Astrocyte (in vitro differentiated cells and primary cell): ENCODE results near the gene COL23A1.

Source experiments
- EZH2 ChIP-seq: IDR thresholded peaks from 2 replicates; pipeline ENCODE4 v1.6.1; 2012; ENCODE audit warnings: mild to moderate bottlenecking, low read length, inconsistent platforms; ENCODE audit not compliant: insufficient read depth
- TF ChIP-seq, protein P1 (sequence below): IDR thresholded peaks from 2 replicates; pipeline ENCODE4 v1.5.1; 2011; ENCODE audit warnings: low read depth, mild to moderate bottlenecking, inconsistent platforms, low read length, moderate library complexity; ENCODE audit not compliant: insufficient read depth

DNA sequence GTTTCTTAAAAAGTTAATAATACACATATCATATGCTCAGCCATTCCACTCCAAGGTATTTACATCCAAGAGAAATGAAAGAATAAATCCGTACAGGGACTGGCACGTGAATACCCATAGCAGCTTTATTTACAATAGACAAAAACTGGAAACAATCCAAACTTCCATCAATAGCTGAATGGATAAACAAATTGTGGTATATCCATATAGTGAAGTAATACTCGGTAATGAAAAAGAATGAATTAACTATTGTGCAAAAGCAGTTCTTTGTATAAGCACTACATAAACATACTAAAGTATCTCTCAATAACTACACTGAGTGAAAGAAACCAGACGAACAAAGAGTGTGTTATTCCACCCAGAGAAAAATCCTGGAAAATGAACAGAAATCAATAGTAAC, 17.6 kb downstream of the COL23A1 start:
- TF ChIP-seq, protein P1, sequence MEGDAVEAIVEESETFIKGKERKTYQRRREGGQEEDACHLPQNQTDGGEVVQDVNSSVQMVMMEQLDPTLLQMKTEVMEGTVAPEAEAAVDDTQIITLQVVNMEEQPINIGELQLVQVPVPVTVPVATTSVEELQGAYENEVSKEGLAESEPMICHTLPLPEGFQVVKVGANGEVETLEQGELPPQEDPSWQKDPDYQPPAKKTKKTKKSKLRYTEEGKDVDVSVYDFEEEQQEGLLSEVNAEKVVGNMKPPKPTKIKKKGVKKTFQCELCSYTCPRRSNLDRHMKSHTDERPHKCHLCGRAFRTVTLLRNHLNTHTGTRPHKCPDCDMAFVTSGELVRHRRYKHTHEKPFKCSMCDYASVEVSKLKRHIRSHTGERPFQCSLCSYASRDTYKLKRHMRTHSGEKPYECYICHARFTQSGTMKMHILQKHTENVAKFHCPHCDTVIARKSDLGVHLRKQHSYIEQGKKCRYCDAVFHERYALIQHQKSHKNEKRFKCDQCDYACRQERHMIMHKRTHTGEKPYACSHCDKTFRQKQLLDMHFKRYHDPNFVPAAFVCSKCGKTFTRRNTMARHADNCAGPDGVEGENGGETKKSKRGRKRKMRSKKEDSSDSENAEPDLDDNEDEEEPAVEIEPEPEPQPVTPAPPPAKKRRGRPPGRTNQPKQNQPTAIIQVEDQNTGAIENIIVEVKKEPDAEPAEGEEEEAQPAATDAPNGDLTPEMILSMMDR = no peak
- no peak for TF ChIP-seq EZH2
